ENCODE results near the gene RNF14. TPM values are rescaled to one million over a fixed set of nuclear protein-coding genes. Genes with fewer than 3 reads are reported as not detected.

RNF14 gene
- 79.4 TPM for total RNA-seq
- long read RNA-seq, full-length matches to known transcripts: 42 of 92 reads
- long read RNA-seq, partial matches to known transcripts: 21 of 92 reads
- long read RNA-seq, other reads (novel, unspliced or antisense): 29 of 92 reads

- peak; percentile 98 for DNase-seq (ENCODE audit: low spot score)
Measured at GRCh38 chr5:141968914-141969608, at the start of gene RNF14. RNF14 (plus strand) TSS chr5:141969105; CDS start chr5:141973589, 4,484 bp downstream.

GRCh38 chr5:141919218-141920119, 49.4 kb upstream of the RNF14 start:
- peak; percentile 43 for DNase-seq (ENCODE audit: low spot score)

- DNase-seq (ENCODE audit: low spot score): peak; percentile 26
Measured at GRCh38 chr5:141920771-141921170, 48.1 kb upstream of the RNF14 start.

- DNase-seq (ENCODE audit: low spot score): peak; percentile 55
Measured at GRCh38 chr5:141922827-141923447, 46.0 kb upstream of the RNF14 start.

- peak; percentile 98 for DNase-seq (ENCODE audit: low spot score)
Measured at GRCh38 chr5:141923448-141924313, 45.2 kb upstream of the RNF14 start, which contains the start of gene DELE1. DELE1 (plus strand) TSS chr5:141923871; CDS start chr5:141923942, 71 bp downstream.

- DNase-seq (ENCODE audit: low spot score): no peak
Measured at GRCh38 chr5:141926434-141926833, 42.5 kb upstream of the RNF14 start.

GRCh38 chr5:141928051-141928450, 40.9 kb upstream of the RNF14 start:
- peak; percentile 73 for DNase-seq (ENCODE audit: low spot score)

- DNase-seq (ENCODE audit: low spot score): no peak
Measured at GRCh38 chr5:141929398-141930058, 39.4 kb upstream of the RNF14 start.

- DNase-seq (ENCODE audit: low spot score): no peak
Measured at GRCh38 chr5:141931694-141932093, 37.2 kb upstream of the RNF14 start.

GRCh38 chr5:141933151-141933550, 35.8 kb upstream of the RNF14 start:
- DNase-seq (ENCODE audit: low spot score): no peak

- DNase-seq (ENCODE audit: low spot score): no peak
Measured at GRCh38 chr5:141934099-141934844, 34.6 kb upstream of the RNF14 start.

- no peak for DNase-seq (ENCODE audit: low spot score)
Measured at GRCh38 chr5:141935538-141935937, 33.4 kb upstream of the RNF14 start.

GRCh38 chr5:141940695-141941271, 28.1 kb upstream of the RNF14 start:
- DNase-seq (ENCODE audit: low spot score): no peak

- DNase-seq (ENCODE audit: low spot score): no peak
Measured at GRCh38 chr5:141941307-141941706, 27.6 kb upstream of the RNF14 start.

- no peak for DNase-seq (ENCODE audit: low spot score)
Measured at GRCh38 chr5:141941779-141942178, 27.1 kb upstream of the RNF14 start.

GRCh38 chr5:141942185-141942857, 26.6 kb upstream of the RNF14 start:
- no peak for DNase-seq (ENCODE audit: low spot score)

- no peak for DNase-seq (ENCODE audit: low spot score)
Measured at GRCh38 chr5:141944076-141944475, 24.8 kb upstream of the RNF14 start.

GRCh38 chr5:141945511-141946051, 23.3 kb upstream of the RNF14 start:
- no peak for DNase-seq (ENCODE audit: low spot score)

All from mesenteric fat pad (tissue), 1 donor.